Dedifferentiated amniotic fluid mesenchymal stem cell (primary cell): ENCODE measurements around the gene FAM210A.
"Not testable (repeated sequence)": the region's sequence is repeated elsewhere in the genome, so short reads cannot be mapped to it uniquely, and the experiment has no call there.

Experiments used
- DNase-seq: peaks from one replicate; pipeline ENCODE4 v3.0.0-alpha.2; 2016; ENCODE audit errors: extremely low spot score

Gene FAM210A, protein sequence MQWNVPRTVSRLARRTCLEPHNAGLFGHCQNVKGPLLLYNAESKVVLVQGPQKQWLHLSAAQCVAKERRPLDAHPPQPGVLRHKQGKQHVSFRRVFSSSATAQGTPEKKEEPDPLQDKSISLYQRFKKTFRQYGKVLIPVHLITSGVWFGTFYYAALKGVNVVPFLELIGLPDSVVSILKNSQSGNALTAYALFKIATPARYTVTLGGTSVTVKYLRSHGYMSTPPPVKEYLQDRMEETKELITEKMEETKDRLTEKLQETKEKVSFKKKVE

DNA sequence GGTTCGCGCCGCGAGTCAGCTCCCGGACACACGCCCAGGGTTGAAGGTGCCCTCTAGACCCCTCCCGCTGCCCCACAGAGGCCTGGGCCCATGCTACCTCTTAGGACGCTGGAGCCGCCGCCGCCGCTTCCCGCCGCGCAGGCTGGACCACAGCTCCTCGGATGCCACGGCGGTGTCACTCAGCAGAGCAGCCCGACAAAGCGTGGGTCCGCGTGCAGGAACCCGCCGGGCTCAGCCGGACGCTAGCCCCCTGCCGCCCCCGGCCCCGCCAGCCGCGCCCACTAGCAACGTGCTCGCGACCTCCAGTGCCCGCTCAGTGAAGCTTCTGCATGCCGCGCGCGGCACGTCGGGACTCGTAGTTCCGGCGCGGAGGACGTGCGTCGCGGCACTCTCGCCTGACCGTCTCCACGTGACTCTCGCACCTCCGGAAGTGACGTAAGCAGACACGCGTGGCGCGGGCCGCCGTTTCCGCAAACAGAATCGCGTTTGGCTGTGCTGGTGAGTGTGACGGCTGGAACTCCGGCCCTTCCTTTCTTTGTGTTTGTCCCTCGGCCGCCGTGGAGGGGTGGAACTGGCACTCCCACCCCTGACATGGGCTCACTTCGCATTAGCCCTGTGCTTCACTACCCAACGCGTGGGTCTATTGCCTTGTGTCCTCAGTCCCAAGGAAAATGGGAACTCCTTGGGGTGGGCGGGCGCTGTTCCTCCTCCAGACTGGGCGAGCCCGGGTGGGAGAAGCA is at the start of gene FAM210A, which contains the start of gene RNMT:
FAM210A (minus strand) TSS at position 327 of the 740 bp plus-strand sequence. CDS start 44,481 bp downstream, outside the sequence.
RNMT (plus strand) TSS at position 442 of the 740 bp plus-strand sequence. CDS start 4,845 bp downstream, outside the sequence.
- peak; percentile 96 for DNase-seq

DNA sequence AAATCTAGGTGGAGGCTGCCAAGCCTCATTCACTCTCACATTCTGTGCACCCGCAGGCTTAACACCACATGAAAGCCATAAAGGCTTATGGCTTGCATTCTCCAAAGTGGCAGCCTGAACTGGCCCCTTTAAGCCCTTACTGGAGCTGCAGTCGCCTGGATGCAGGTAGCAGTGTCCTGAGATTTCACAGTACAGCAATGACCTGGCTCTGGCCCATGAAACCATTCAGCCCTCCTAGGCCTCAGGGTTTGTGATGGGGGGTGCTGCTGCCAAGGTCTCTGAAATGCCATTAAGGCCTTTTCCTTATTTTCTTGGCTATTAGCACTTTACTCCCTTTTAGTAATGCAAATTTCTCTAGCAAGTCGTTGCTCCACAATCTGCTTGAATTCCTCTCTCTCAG is 48.7 kb upstream of the FAM210A start:
- DNase-seq = no peak

DNA sequence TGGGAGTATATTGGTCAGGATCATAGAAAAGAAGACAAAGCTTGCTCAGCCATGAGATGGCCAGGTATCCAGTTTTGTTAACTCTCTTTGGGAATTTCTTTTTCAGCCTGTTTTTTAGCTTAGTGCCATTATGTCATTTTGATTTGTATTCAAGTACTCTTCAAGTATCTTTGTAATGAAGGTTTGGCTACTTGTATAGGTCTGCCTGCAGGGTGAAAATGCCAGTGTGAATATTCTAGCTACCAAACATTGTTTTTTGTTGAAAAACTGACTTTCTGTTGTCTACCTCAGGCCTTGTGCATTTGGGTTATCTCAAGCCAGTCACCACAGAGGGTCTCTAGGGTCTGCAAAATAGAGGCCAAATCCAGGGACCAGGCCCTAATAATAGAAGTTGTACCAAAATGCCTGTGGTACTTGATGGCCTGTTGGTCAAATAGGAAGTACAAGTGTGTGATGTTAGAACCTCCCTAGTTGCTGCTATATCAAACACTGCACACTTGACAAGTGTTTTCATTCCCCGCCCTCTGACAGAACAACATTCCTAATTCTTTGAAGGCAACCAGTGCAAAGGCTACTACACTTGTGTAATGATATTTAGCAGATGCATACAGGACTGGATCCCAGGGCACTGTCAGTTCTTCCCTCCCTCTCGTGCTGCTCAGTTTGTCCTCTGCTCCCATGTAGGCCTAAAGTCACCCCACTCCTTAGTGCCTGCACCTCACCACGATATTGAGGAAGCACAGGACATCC is 36.5 kb upstream of the FAM210A start:
- DNase-seq = no peak

DNA sequence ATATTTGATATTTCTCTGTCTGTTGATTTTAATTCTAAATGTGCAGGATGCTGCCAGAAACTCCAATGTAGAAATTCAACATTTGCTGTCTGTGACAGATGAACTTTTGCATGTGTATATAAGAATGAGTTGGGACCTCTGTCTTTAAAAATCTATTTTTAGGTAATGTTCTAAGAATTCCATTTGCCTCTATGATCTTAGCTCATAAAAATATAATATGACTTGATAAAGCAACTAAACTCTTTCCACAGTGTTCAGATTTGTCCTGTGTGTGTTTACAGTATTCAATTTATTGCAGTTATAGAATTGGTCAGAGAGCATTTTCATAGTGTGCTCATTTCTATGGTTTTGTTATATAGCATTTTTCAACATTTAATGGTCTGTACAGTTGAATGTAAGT is 33.7 kb upstream of the FAM210A start:
- no peak for DNase-seq

DNA sequence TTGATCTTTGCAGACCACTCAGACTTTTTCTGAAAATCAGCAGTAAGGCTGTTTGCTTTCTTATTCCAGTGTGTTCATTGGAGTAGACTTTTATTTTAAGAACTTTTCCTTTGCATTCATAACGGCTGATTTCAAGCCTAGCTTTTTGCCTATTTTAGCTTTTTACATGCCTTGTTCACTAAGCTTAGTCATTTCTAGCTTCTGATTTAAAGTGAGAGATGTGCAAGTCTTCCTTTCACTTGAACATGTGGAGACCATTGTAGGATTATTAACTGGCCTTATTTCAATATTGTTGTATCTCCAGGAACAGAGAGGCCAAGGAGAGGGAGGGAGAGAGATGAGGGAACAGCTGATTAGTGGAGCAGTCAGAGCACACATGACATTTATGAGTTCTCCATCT is 32.3 kb upstream of the FAM210A start:
- no peak for DNase-seq

DNA sequence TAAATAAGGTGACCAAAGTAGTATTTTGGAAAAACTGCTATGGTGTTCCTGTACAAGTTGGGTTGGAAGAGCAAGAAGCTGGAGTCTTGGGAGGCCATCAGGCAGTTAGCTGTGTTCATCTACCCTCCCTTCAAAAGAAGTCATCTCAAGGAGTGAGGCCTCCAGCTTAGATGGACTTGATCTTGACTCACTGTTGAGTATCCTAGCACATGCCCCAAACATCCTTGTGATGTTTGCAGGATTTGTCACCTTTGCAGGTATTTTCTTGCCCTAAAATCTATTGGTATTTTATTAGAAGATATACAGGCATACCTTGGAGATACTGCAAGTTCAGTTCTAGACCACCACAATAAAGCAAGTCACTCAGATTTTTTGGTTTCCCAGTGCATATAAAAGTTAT is 30.3 kb upstream of the FAM210A start:
- DNase-seq = no peak

DNA sequence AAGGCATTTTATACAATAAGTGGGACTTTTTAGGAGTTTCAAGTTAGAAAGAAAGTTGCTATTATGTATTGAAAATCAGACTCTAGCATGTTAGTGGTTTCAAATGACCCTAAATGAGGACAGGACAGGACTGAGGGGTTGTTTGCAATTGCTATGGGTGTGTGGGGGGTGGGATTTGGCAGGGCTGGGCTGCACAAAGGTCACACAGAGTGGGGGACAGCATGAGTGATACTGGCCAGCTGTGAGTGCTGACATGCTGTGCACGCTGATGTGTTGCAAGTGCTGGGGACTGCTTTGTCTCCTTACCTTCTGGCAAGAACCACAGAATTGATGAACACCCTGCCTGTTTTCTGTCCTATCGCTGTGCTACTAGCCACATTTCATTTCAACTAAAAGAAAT is 29.9 kb upstream of the FAM210A start:
- no peak for DNase-seq

DNA sequence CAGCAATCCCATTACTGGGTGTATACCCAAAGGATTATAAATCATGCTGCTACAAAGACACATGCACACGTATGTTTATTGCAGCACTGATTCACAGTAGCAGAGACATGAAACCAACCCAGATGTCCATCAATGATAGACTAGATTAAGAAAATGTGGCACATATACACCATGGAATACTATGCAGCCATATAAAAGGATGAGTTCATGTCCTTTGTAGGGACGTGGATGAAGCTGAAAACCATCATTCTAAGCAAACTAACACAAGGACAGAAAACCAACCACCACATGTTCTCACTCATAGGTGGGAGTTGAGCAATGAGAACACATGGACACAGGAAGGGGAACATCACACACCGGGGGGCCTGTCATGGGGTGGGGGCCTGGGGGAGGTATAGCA is 25.2 kb upstream of the FAM210A start:
- DNase-seq = not testable (repeated sequence)

DNA sequence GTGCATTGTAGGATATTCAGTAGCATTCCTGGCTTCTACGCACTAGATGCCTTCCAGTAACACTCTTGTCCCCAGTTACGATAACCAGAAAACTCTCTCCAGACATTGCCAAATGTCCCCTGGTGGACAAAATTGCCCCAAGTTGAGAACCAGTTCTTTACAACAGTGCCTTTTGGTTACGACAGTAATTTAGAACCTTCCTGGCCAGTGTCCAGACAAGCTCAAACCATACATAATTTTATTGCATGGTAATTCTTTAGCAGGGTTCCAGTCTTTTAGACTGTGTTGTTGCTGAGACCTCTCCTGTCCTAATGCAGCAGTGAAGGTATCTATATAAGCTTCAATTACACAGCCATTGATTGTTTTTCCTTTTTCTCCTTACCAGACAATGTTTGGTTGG is 20.3 kb upstream of the FAM210A start:
- no peak for DNase-seq

DNA sequence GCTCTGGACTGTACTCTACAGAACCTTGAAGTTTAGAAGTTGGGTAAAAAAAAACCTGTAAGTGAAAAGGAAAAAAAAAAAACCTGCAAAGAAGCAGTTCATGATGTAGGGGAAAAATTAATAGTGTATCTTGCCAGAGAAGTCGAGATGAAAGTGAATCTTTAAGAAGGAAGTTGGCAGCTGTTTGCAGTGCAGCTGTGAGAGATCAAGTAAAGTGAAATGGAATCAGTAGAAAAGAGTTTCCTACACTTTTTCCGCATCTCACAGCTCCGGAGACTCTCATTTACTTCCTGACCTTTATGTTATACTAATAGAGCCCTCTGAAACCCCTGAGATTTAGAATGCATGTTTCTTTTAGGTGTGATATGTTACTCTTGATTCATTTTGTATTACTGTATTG is 19.3 kb upstream of the FAM210A start:
- DNase-seq = no peak

DNA sequence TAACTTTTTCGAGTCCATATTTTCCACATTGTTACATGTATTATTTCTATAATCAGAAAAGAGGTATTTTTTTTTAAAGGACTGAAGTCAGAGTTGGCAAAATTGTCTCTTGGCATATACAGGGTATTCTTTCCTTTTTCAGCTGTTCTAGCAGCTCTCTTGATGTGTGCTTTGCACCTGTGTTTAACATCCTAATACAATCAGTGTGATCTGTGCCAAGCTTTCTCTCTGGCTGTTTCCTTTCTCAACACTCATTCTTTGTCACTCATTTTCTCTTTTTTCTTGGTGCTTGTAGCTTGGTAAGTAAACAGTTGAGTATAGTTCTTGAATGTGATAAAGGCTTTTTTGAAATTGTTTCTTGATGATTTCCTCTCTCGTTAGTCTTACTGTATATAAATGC is 9.3 kb upstream of the FAM210A start:
- DNase-seq = no peak

DNA sequence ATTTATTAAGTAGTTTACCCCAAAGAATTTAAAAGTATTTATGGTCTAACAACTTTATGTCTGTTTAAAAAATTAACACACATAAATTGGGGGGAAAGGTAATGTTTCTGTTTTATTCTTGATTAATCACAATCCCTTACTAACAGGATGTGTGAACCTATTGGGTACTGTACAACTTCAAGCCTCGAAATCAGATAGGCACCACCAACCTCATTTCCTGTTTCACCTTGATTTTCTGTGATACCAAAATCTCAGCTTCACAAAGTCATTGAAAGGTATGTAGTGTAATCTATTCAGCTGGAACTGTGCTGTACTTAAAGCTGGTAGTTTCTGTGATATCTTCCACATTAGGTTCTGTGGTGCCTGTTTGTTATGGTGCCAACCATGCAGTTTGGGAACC is 4.1 kb upstream of the FAM210A start:
- no peak for DNase-seq

DNA sequence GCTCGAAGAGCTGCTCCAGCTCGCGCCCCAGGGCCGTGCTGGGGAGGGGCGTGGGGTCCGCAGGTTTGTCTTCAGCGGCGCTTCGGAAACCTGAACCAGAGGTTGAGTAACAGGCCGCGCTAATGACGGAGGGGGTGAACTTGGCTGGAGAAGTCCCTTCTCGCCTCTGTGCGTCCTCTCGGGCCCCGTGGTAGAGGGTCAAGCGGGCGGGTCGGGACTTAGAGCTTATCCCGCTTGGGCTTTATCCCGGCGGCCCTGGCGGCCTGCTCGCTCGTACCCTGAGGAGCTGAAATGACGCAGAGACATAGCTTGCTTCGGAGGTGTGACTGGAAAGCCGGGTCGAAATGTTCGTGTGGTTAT is 594 bp upstream of the FAM210A start:
- no peak for DNase-seq

DNA sequence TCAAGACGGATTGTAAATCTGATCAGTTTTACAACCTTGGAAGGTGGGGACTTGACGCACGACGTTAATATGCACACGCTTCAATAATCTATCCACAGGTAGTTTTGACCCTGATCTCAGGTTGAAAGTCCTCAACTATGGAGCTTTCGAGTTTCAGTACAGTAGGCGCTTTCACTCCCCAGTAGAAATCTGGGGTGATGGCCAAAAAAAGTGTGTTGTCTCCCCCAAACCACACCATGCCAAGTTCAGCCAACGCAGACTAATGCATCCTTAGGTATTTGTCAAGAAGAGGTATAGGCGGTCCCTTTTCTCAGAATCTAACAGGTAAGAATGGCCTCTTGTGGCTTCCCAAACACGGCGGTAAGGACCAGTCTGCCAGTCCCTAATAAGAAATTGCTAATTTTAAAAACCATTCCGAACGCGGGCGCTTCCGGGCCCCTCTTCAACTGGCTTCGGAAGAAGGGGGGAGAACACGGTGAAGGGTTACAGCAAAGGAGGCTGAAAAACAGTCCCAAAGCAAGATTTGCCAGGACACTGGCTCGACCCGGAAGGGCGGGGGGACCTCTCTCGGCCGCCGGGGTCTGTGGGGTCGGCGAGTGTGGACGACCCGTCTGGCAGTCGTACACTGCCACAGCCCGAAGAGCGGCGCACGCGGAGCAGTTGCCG is 659 bp downstream of the FAM210A start:
- DNase-seq = no peak

DNA sequence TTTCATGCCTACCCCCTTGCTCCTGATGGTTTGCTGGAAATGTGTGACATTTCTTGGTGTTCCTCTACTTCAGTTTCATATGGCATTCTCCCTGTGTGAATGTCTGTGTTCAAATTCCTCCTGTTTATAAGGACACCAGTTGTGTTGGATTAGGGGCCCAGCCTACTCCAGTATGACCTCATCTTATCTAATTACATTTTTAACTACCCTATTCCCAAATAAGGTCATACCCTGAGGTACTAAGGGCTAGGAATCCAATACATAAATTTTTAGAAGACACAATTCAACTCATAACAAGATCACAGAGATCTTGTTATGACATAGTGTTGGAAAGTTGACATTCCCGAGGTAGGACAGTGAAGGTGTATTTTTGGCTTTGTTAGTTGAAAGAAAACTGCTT is 5.5 kb downstream of the FAM210A start:
- no peak for DNase-seq

DNA sequence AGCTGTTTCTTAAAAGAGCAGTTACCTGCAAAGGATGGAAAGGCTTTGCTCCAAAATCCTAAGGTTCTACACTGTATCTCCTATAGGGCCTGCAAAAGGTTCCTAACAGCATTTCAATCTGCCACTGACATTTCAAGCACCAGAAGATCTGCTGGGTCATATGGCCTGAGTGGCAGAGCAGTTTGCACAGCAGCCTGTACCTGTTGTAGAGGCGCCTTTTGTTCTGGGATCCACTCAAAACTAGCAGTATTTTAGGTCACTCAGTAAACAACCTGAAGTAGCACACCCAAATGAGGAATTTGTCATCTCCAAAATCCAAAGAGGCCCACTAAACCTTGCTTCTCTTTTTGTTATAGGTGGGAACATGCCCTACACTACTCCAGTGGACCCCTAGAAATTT is 6.2 kb downstream of the FAM210A start:
- no peak for DNase-seq

DNA sequence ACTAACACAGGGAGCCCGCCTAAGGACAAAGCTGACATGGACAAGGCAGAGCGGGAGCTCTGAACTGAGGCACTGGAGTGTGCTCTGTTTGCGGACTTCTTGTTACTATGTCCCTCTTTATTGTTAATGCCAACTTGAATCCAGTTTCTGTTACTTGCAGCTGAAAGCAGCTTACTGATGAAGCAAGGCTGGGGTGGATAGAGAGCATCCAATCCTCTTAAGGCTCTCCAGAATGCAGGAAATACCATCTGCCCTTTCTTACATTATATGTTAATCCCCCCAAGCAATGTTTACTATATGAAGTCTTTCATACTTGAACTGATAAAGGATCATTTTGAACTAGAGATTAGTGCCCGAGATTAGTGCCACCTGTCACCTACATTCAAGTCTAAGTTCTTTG is 9.4 kb downstream of the FAM210A start:
- no peak for DNase-seq

DNA sequence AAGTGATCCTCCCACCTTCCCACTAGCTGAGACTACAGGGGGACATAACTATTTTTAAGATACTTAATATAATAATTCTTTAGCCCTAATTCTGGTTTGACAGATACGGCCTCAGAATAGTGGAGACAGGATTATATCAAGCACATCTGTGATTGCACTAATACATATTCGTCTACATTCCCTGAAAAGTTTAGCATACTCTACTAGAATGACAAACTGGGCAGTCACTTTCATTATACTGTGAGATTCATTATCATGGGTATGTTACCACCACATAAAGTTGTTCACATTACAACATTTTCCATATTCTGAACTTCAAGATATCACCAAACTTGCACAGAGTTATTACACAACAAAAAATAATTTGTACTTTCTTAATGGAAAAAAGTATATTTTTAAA is 11.0 kb downstream of the FAM210A start:
- DNase-seq = no peak

DNA sequence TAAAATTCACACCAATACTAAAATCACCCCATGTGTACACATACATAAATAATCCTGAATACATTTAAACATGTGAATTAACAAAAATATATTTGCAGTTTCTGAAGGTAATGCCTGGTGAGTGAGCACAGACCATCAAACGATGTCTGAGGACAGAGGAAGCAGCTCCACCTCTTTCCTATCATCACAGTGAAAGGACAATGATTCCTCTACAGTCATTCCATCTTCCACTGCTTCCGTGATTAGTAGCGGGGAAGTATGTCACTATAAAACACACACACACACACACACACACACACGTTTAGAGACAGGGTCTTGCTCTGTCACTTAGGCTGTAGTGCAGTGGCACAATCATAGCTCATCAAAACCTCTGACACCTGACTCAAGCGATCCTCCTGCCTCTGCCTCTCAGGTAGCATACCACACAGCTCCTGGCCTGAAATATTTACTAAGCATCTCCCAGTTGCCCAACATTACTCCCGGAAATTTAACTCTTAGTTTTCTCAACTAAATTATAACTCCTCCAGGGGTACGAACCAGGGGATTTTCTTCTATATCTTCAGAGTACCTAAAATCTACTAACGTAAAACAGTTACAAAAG is 12.8 kb downstream of the FAM210A start:
- no peak for DNase-seq

DNA sequence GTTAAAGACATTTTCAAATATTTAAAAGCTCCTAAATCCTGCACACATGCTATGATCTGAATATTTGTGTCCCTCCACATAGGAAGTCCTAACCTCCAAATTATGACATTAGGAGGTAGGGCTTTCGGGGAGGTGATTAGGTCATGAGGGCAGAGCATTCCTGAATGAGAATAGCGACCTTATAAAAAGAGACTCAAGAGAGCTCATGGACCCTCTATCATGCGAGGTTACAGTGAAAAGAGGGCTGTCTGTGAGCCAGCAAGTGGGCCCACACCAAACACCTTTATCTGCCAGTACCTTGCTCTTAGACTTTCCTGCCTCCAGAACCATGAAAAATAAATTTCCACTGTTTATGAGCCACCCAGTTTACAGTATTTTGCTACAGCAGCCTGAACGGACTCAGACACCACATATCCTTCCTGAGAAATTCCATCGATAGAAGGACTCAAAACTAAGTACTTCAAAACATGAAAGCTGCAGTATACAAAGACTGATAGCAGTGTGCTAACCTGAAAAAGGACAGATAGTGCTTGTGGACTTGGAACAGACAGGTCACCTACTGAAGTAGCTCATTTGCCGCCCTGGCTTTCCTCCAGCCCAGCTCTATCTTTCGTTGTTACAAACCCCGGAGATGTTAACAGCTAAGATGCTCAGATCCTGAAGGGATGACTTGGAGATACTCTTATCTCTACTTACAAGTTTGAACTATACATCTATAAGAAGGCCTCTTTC is 13.8 kb downstream of the FAM210A start:
- no peak for DNase-seq

DNA sequence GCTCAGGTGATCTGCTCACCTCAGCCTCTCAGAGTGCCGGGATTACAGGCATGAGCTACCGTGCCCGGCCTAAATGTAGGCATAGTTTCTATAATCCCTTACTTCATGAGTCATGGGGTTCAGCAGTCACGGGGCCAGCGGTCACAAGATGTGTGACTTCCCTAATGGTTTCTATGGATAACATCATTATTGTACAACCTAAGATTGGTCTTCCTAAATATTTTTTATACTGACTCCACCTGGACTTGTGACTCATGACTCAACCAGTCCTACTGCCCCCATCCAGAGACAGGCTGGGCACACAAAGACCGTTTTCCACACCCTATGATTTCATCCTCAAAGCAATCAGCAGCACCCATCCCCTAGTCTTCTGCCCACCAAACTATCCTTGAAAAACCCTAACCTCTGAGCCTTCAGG is 15.9 kb downstream of the FAM210A start:
- no peak for DNase-seq
